ENCODE data around the gene OR11A1. TPM values are rescaled to one million over a fixed set of nuclear protein-coding genes. Genes with fewer than 3 reads are reported as not detected.

OR11A1 gene
- total RNA-seq, 1 experiment from 2014 or later: not detected

DNA sequence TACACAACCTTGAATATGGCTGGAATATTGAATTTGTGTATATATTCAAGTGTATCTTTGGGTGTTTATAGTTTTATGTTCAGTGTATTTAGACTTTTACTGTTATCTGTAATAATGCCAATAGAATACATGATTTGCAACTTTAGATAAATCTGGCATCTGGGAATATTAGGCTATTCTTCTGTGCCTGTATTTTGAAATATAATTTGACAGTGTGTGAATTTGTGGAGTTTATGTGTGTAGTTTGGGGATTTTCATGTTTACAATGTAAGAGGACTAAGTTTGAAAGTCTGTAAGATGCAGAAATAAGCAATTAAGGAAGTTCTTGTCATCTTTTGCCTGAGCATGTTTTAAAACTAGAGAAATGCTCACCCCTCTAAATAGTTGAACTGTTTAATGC lies 17.9 kb downstream of the OR11A1 start, which contains the start of gene OR10C1:
OR10C1 (plus strand) TSS at position 301 of the 400 bp plus-strand sequence. CDS start 710 bp downstream, outside the sequence.
- Histone ChIP-seq H2AFZ (ENCODE audit: low read length) (no peak within 1 kb of the TSS), H2BK12ac (ENCODE audit: insufficient read length, low read depth, low read length) (no peak within 1 kb of the TSS), H2BK20ac (ENCODE audit: low read depth, low read length, poor library complexity, severe bottlenecking) (no peak within 1 kb of the TSS), H2BK5ac (ENCODE audit: insufficient read length, low read length) (no peak within 1 kb of the TSS), H4K20me1 (ENCODE audit: control insufficient read depth, insufficient read depth, insufficient read length) (no peaks in the 10 kb centered on the region), H3K4ac (ENCODE audit: low read depth, low read length) (no peak within 1 kb of the TSS), H3K79me2 (ENCODE audit: insufficient read depth, low read length) (no peaks in the 10 kb centered on the region), H3K79me1 (ENCODE audit: insufficient read depth, low read depth, low read length, poor library complexity, severe bottlenecking) (no peaks in the 10 kb centered on the region), H3K27ac (ENCODE audit: insufficient read length, low read depth, low read length) (no peak within 1 kb of the TSS), H3K23me2 (ENCODE audit: insufficient read length, low read depth, low read length, poor library complexity, severe bottlenecking) (no peaks in the 10 kb centered on the region), H2BK120ac (ENCODE audit: low read depth, low read length, poor library complexity, severe bottlenecking) (no peak within 1 kb of the TSS), H3K27me3 (ENCODE audit: insufficient read depth, low read length) (no peaks in the 10 kb centered on the region), H3K23ac (ENCODE audit: insufficient read length, low read depth, low read length) (no peak within 1 kb of the TSS), H3K4me2 (ENCODE audit: insufficient read depth, insufficient read length, low read length) (no peak within 1 kb of the TSS), H4K91ac (ENCODE audit: insufficient read length, low read depth, low read length) (no peak within 1 kb of the TSS), H2BK15ac (ENCODE audit: low read depth, low read length) (no peak within 1 kb of the TSS), H3K4me1 (ENCODE audit: insufficient read depth, low read length) (no peaks in the 10 kb centered on the region), H4K5ac (ENCODE audit: insufficient read length, low read depth, low read length) (no peak within 1 kb of the TSS), H3T11ph (ENCODE audit: low read length) (no peak within 1 kb of the TSS), H4K8ac (replicated peaks; ENCODE audit: insufficient read length, low read depth, low read length) (no peak within 1 kb of the TSS), H3K14ac (ENCODE audit: insufficient read depth, low read length) (no peak within 1 kb of the TSS), H3K56ac (ENCODE audit: insufficient read length, low read depth, low read length) (no peak within 1 kb of the TSS), H3K9ac (ENCODE audit: extremely low read depth, insufficient read length, low read length) (no peak within 1 kb of the TSS), H2AK5ac (ENCODE audit: insufficient read length, low read length) (no peak within 1 kb of the TSS), H3K9me3 (ENCODE audit: control insufficient read depth, low read depth, low read length) (no peaks in the 10 kb centered on the region), H3K18ac (ENCODE audit: insufficient read length, low read depth, low read length) (no peak within 1 kb of the TSS)
- peaks cover 5% of the 10 kb centered on the region for H3K27me3 Mint-ChIP-seq (ENCODE audit: low read depth)
- no peak for DNase-seq
- peaks cover 0 to under 1% (median 0%) of the 10 kb centered on the region in 3 experiments; a peak in 1 of 7 replicates for H3K36me3 Mint-ChIP-seq (ENCODE audit: insufficient read depth in 1 of 3, low read depth in 3 of 3)
- no peak within 1 kb of the TSS for H3K27ac Mint-ChIP-seq
- no peak within 1 kb of the TSS for H3K4me3 Mint-ChIP-seq
- H3K4me1 Mint-ChIP-seq: peaks cover 0 to 7% of the 10 kb centered on the region in 2 experiments; a peak in 2 of 4 replicates
- TF ChIP-seq, protein P1, sequence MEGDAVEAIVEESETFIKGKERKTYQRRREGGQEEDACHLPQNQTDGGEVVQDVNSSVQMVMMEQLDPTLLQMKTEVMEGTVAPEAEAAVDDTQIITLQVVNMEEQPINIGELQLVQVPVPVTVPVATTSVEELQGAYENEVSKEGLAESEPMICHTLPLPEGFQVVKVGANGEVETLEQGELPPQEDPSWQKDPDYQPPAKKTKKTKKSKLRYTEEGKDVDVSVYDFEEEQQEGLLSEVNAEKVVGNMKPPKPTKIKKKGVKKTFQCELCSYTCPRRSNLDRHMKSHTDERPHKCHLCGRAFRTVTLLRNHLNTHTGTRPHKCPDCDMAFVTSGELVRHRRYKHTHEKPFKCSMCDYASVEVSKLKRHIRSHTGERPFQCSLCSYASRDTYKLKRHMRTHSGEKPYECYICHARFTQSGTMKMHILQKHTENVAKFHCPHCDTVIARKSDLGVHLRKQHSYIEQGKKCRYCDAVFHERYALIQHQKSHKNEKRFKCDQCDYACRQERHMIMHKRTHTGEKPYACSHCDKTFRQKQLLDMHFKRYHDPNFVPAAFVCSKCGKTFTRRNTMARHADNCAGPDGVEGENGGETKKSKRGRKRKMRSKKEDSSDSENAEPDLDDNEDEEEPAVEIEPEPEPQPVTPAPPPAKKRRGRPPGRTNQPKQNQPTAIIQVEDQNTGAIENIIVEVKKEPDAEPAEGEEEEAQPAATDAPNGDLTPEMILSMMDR (conservative IDR thresholded peaks at IDR 0.05): no peak
- H3K9me3 Mint-ChIP-seq: peaks cover 2 to 3% of the 10 kb centered on the region in 2 experiments; a peak in 4 of 5 replicates
